ENCODE measurements around the gene MYL5. TPM values are rescaled to one million over a fixed set of nuclear protein-coding genes. Genes with fewer than 3 reads are reported as not detected.
"Not testable (repeated sequence)": the region's sequence is repeated elsewhere in the genome, so short reads cannot be mapped to it uniquely, and the experiment has no call there.

The MYL5 gene
- total RNA-seq, 1 donor from 2014 or later: 16.5 TPM

DNA sequence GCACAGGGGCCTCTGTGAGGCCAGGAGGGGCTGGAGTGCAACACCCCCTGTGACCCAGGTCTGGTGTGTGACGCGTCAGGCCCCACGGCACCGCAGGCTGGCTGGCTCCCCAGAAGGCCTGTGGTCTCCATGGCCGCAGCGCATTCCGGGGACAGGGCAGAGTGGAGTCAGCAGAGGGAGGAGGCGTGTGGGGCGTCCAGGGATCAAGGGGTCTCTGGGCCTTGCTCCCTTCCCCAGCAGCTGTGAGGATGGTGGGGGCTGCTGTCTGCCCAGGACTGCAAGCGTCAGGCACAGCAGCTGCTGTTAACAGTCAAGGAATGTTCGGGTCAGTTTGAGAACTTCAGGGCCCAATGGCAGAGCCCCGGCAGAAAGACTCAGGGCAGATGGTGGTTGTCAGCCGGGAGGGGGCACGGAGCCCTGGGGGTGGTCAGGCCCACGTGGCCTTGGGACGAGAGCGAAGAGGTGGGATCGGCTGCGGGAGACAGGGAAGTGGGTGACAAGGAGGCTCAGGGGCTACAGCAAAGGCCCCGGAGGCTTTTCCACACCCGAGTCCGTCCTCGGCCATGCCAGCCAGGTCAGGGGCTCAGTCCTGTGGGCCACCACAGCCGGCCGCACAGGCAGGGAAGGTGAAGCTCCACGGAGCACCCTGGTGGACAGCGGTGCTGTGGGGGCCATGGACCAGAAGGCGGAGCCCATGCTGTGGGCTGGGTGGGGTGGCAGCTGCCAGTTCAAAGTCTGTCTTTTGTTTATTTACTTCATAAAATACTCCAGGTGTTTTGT, 49.6 kb downstream of the MYL5 start:
- DNase-seq (ENCODE audit: low spot score): no peak

DNA sequence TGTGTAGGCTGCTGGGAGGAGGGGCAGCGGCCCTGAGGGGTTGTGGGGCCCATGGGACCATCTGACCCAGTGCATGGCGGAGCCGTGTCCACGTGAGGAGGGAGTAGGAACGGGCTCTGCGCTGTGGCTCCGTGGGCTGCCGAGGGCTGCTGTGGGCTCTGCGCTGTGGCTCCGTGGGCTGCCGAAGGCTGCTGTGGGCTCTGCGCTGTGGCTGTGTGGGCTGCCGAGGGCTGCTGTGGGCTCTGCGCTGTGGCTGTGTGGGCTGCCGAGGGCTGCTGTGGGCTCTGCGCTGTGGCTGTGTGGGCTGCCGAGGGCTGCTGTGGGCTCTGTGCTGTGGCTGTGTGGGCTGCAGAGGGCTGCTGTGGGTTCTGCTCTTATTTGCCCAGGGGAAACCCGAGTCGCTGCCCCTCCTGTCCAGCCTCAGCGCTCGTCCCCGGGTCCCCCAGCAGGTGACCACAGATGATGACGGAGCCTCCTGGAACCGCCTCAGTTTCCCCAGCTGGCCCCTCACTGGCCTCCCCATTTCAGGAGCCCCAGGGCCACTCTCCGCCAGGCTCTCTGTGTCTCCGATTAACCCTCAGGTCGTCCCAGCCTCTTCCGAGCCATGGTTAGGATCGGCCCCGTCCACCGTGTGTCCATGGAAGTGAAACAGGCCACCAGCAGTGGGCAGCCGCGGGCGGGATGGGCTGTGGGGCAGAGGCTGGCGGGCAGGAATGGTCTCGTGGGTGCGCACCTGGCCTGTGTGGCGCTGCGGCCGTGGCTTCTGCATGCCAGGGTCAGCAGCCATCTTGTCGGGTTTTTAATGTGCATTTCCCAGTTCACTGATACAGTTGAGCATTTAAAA, 51.3 kb downstream of the MYL5 start:
- DNase-seq (ENCODE audit: low spot score): no peak

DNA sequence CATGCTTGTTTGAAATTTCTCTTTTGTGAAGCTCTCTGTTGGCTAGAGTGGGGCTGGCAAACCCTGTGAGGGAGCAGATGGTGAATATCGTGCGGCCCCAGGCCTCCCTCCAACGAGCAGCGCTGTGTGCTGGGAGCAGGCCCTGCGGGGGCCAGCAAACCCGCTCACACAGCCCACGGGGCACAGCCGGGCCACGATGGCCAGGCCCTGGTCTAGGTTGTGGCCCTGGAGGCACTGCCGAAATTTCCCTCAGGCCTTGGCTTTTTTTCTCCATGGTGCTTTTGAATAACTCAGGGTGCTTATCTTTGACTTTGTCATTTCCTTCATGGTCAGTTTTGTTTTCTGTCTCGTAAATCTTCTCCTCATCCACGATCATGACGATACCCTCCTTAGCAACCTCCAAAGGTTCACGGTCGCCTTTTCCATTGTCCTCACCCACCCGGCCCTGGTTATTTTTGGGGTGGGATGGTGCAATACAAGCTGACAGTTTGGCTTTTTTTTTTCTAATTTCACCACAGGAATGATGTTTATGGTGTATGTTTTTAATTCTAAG, 52.0 kb downstream of the MYL5 start:
- no peak for DNase-seq (ENCODE audit: low spot score)

DNA sequence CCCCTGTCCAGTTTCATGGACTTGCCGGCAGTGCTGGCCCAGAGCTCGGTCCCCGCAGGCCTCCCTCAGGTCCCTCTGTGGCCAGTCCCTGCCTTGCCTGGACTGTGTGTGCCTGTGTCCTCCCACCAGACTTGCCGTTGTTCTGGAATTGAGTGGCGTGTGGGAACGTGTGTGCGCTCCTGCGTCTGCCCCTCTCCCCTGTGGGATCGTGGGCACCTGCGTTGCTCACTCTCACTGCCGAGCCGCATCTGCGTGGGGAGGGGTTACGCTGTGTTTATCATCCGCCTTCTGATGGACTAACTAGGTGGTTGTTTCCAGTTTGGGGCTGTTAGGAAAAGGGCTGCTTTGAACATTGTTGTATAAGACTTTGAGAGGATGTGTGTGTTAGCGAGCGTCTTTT, 52.5 kb downstream of the MYL5 start:
- no peak for DNase-seq (ENCODE audit: low spot score)

DNA sequence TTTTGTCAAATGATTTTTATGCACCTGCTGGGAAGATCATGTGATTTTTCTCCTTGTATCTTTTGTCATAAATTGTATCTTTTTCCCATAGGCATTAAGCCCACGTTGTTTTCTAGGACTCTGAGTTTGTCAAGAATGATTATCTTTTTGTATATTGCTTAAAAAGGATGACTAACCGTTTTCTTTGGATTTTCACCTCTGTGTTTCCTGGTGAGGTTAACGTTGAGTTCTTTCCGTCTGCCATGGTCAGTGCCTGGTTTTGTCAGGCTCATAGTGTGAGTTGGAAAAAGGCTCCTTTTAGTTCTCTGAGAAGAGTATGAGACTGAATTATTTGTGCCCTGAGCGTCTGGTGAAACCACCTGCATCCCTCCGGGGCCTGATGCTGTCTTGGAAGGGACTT, 53.2 kb downstream of the MYL5 start:
- DNase-seq (ENCODE audit: low spot score): no peak

DNA sequence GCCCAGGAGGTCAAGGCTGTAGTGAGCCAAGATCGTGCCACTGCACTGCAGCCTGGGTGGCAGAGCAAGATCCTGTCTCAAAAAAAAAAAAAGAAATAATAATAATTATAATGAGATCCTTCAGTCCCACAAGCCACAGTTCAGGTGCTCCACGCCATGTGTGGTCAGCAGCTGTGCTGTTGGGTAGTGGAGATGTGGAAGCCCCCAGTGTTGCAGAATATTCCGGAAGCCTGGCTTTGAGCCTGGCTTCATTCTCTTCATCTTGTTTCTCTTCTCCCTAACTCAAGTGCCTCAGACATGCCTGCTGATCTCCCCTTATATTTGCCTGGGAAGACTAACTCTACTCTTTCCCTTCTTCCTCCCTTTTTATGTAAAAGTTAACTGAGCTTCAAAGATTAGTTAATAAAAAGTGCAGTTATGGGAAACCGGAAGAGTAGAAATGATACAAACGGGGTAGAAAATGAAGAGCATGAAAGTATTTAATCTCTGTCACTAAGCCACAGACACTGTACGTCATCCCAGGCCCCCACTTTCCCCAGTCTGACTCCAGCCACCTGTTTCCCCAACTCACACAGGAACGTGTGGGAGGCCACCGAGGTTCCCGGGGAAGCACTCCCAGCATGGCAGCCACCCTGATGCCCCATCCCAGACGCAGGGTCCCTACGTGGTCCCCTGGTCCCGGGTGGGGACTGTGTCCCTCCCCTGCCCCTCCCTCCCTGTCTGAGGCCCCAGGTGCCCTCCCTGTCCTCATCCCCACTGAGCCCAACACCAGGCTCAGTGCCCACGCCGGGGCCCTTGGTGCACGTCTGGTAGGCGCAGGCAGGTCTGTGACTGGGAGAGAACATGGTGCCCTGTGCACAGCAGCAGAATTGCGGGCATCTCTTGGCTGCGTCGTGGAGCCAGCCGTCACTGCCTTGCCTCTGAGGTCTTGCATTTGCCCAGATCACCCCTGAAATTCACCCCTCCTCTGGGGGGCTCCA, 55.3 kb downstream of the MYL5 start:
- no peak for DNase-seq (ENCODE audit: low spot score)

DNA sequence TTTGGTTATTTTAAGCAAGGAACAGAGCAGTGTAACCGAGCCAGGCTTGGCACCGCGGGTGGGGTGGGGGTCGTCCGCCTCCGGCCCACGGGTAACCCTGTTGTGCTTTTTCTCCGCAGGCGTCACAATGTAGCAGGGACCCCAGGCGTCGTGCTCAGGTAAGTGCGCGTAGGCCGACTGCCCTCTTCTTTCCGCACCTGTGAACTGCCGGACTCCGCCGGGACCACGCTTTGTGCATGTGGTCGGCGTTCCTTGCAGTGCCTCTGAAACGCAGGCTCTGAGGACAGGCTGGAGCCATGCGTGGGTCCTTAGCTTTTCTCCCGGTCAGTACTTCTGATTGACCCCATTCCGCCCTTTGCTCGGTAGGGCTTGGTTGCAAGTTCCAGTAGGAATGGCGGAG, 56.2 kb downstream of the MYL5 start:
- DNase-seq (ENCODE audit: low spot score): no peak

DNA sequence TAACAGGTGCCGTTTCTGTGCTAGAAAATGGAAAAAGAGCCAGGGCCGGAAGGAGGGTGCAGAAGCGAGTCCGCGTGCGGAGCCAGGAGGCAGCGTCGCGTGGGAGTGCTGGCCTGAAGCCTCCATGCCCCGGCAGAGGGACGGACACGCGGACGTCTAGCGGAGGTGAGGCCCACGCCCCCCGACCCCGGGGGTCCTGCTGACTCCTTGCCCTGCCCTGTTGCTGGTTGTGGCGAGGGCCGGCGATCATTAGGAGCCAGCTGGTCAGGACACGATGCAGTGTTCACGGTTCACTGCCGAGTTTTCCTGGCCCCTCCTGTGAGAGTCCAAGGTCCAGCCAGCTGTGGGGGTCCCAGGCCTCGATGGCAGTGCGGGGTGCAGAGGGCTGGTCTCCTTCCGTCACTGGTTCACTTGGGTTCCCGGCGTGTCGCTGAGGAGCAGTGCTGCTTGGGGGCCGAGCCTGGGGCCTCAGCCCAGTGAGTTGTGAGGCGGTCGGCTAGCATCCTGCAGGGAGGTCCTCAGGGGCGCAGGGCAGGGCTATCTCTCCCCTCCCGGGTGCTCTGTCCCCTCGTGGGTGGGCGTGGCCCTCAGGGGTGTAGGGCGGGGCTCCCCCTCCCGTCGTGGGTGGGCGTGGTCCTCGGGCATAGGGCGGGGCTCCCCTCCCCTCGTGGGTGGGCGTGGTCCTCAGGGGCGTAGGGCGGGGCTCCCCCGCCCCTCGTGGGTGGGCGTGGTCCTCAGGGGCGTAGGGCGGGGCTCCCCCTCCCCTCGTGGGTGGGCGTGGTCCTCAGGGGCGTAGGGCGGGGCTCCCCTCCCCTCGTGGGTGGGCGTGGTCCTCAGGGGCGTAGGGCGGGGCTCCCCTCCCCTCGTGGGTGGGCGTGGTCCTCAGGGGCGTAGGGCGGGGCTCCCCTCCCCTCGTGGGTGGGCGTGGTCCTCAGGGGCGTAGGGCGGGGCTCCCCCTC, 56.9 kb downstream of the MYL5 start:
- not testable (repeated sequence) for DNase-seq (ENCODE audit: low spot score)

Other genes with a start within 250 kb of the MYL5 start
- gene ZNF721, start 175.4 kb upstream of the MYL5 start, total RNA-seq: 18.2 TPM
- gene PIGG, start 175.3 kb upstream of the MYL5 start, total RNA-seq: 45.1 TPM
- gene TMEM271, start 98.2 kb upstream of the MYL5 start, total RNA-seq: not detected
- 2.9 TPM for gene PDE6B, start 49.0 kb upstream of the MYL5 start, total RNA-seq
- 210 TPM for gene ATP5ME, start 266 bp upstream of the MYL5 start, total RNA-seq
- 19.0 TPM for gene SLC49A3, start 14.6 kb downstream of the MYL5 start, total RNA-seq
- gene PCGF3, start 31.3 kb downstream of the MYL5 start, total RNA-seq: 34.7 TPM
- 3.0 TPM for gene CPLX1, start 151.6 kb downstream of the MYL5 start, total RNA-seq